HepG2 (cell line): ENCODE results near the gene DCLRE1C. TPM values are rescaled to one million over a fixed set of nuclear protein-coding genes. Genes with fewer than 3 reads are reported as not detected.

Experiments
- BCL6 ChIP-seq: IDR thresholded peaks from 2 replicates; pipeline ENCODE4 v1.6.1; 2016; ENCODE audit warnings: missing genetic modification reagents, missing compliant biosample characterization
- CAMTA2 ChIP-seq: sonication (generic); formaldehyde crosslinking; IDR thresholded peaks from 2 replicates; pipeline ENCODE4 v1.4.0; 2020; ENCODE audit warnings: mild to moderate bottlenecking, missing genetic modification reagents, borderline replicate concordance
- EZH2 ChIP-seq: conservative IDR thresholded peaks from 2 replicates; pipeline ENCODE4 v1.6.1; 2012; ENCODE audit warnings: mild to moderate bottlenecking, low read depth, low read length, moderate library complexity
- SRF ChIP-seq: IDR thresholded peaks from 2 replicates; pipeline ENCODE4 v1.6.1; 2011; ENCODE audit warnings: mild to moderate bottlenecking, low read depth, low read length, moderate library complexity
- polyA plus RNA-seq, 8 experiments: library from polyadenylated mRNA; depleted of rRNA in 3 of 8; stranded (reverse) in 7 of 8; unstranded in 1 of 8; fragments of >200 nt; fragmentation: Illumina TruSeq in 4 of 8; extraction: Trizol in 4 of 8; gene quantifications; 2 replicates each; pipeline versions ENCODE4 v1.2.1 to v1.2.3, GENCODE V29; 2011 to 2016; ENCODE audit warnings: low read depth in 4 of 8, missing spikeins in 1 of 8, mixed read lengths in 1 of 8; ENCODE audit not compliant: insufficient read depth in 1 of 8
- total RNA-seq, 5 experiments: library from RNA; depleted of rRNA; stranded (reverse); fragments of >200 nt; fragmentation: Illumina TruSeq; extraction: Trizol; gene quantifications; 2 replicates each; pipeline ENCODE4 v1.2.3, GENCODE V29; 2016; ENCODE audit warnings: low read depth in 1 of 5

DCLRE1C gene
- total and polyA plus RNA-seq, 2 of the 13 experiments (the other 11 are each of a cell fraction or from before 2014, with no cell fraction given), result 3.0 to 10.3 TPM

DNA sequence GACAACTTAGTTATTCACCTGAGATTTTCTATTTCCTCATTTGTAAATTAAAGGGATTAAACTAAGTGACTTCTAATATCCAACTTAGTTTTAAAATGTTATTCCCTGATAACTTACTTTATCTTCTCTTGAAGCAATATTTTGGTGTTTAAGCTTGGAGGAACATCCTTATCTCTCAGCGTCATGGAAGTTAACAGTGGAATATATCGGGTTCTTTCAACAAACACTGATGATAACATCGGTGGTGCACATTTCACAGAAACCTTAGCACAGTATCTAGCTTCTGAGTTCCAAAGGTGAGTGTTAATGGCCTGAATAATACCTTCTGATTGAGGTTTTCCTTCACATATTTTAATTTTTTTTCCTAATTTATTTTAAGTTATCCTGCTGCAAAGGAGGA, 101.7 kb downstream of the DCLRE1C start (continued):
- TF ChIP-seq CAMTA2, result no peak
- no peak for TF ChIP-seq EZH2
- TF ChIP-seq BCL6 (CRISPR knock-in tag), result no peak
- TF ChIP-seq SRF, result no peak

Other genes with a start within 250 kb of the DCLRE1C start
- gene FAM107B, start 179.2 kb downstream of the DCLRE1C start, total RNA-seq (2016; rRNA removed; fragmentation: Illumina TruSeq; extraction: Trizol), result 24.8 and 38.5 TPM in 2 replicates
- gene FAM107B, start 179.2 kb downstream of the DCLRE1C start, polyA plus RNA-seq (2011; rRNA removed), result 10.8 and 15.7 TPM in 2 replicates
- gene CDNF, start 116.1 kb downstream of the DCLRE1C start, total RNA-seq (2016; rRNA removed; fragmentation: Illumina TruSeq; extraction: Trizol), result 0.33 and 0.38 TPM in 2 replicates
- gene CDNF, start 116.1 kb downstream of the DCLRE1C start, polyA plus RNA-seq (2011; rRNA removed), result 0.29 and 0.40 TPM in 2 replicates
- gene HSPA14, start 115.8 kb downstream of the DCLRE1C start, total RNA-seq (2016; rRNA removed; fragmentation: Illumina TruSeq; extraction: Trizol), result 29.8 and 42.9 TPM in 2 replicates
- gene HSPA14, start 115.8 kb downstream of the DCLRE1C start, polyA plus RNA-seq (2011; rRNA removed), result 6.7 and 10.7 TPM in 2 replicates
- gene MSANTD7, start 115.8 kb downstream of the DCLRE1C start, total RNA-seq (2016; rRNA removed; fragmentation: Illumina TruSeq; extraction: Trizol), result 16.7 and 22.8 TPM in 2 replicates
- gene MSANTD7, start 115.8 kb downstream of the DCLRE1C start, polyA plus RNA-seq (2011; rRNA removed), result 3.3 and 3.7 TPM in 2 replicates
- gene SUV39H2, start 75.2 kb downstream of the DCLRE1C start, total RNA-seq (2016; rRNA removed; fragmentation: Illumina TruSeq; extraction: Trizol), result 44.3 and 68.8 TPM in 2 replicates
- 5.9 and 9.0 TPM in 2 replicates for gene SUV39H2, start 75.2 kb downstream of the DCLRE1C start, polyA plus RNA-seq (2011; rRNA removed)
- not detected in 2 replicates for gene MEIG1, start 5.3 kb upstream of the DCLRE1C start, total RNA-seq (2016; rRNA removed; fragmentation: Illumina TruSeq; extraction: Trizol)
- not detected in 2 replicates for gene MEIG1, start 5.3 kb upstream of the DCLRE1C start, polyA plus RNA-seq (2011; rRNA removed)
- not detected in 2 replicates for gene OLAH, start 89.8 kb upstream of the DCLRE1C start, total RNA-seq (2016; rRNA removed; fragmentation: Illumina TruSeq; extraction: Trizol)
- 0.13 and 0.51 TPM in 2 replicates for gene OLAH, start 89.8 kb upstream of the DCLRE1C start, polyA plus RNA-seq (2011; rRNA removed)
- 2.6 and 4.0 TPM in 2 replicates for gene ACBD7, start 134.7 kb upstream of the DCLRE1C start, total RNA-seq (2016; rRNA removed; fragmentation: Illumina TruSeq; extraction: Trizol)
- gene ACBD7, start 134.7 kb upstream of the DCLRE1C start, polyA plus RNA-seq (2011; rRNA removed), result 1.1 and 1.4 TPM in 2 replicates
- 16.4 and 17.7 TPM in 2 replicates for gene RPP38, start 143.3 kb upstream of the DCLRE1C start, total RNA-seq (2016; rRNA removed; fragmentation: Illumina TruSeq; extraction: Trizol)
- gene RPP38, start 143.3 kb upstream of the DCLRE1C start, polyA plus RNA-seq (2011; rRNA removed), result 11.7 TPM in 2 replicates
- 23.8 and 28.0 TPM in 2 replicates for gene NMT2, start 214.6 kb upstream of the DCLRE1C start, total RNA-seq (2016; rRNA removed; fragmentation: Illumina TruSeq; extraction: Trizol)
- gene NMT2, start 214.6 kb upstream of the DCLRE1C start, polyA plus RNA-seq (2011; rRNA removed), result 8.9 and 10.1 TPM in 2 replicates